Stimulated activated CD8-positive, alpha-beta memory T cell treated with anti-CD3 and anti-CD28 coated beads, Interleukin-12 subunit alpha, Interleukin-12 subunit beta, amount 100 ng/mL, for 24 hours (primary cell): Measurements from ENCODE around the gene WDR86.

ENCODE experiments used
- DNase-seq: peaks from one replicate; pipeline ENCODE4 v3.0.0-alpha.2; 2020; ENCODE audit errors: extremely low read depth

WDR86 gene

GRCh38 chr7:151406886-151407583, 2.8 kb downstream of the WDR86 start:
- no peak for DNase-seq

- no peak for DNase-seq
Measured at GRCh38 chr7:151406051-151406875, 3.6 kb downstream of the WDR86 start.

DNA sequence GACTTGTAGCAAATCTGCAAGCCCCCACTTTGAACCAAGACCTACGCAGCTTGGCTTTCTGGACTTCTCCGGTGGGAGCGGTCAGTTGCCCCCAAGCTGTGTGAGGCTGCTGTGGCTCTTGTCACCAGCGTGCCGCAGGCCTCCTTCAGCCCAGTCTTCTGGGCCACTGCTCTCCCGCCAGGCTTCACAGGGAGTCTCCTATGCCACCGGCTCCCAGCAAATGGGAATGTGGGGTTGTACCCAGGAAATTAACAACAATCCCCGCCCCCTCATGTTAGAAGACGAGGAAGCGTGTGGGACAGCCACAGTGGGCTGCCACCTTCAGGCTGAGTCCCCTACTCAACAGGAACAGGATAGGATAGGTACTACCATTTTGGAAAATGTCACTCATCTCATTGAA, 4.2 kb downstream of the WDR86 start:
- DNase-seq, result no peak

DNA sequence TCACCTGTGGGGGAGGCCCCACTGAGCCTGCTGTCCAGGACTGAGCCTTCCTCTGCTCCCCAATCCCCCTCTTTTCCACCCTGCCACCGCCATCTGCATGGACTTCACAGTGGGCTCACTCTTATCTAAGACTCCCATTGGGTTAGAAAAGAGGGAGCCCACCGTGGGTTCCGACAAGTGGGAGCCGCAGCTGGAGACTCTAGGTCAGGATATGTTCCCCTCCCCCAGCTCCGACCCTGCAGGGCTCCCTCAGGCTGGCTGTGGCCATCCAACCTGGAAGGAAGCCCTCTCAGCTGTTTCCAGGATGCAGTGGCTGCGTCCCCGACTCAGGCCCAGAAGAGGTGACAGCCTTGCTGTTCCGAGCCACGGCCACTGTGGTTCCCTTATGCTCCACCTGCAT, 4.8 kb downstream of the WDR86 start:
- DNase-seq, result no peak

- no peak for DNase-seq
Measured at GRCh38 chr7:151404216-151405011, 5.4 kb downstream of the WDR86 start.

DNA sequence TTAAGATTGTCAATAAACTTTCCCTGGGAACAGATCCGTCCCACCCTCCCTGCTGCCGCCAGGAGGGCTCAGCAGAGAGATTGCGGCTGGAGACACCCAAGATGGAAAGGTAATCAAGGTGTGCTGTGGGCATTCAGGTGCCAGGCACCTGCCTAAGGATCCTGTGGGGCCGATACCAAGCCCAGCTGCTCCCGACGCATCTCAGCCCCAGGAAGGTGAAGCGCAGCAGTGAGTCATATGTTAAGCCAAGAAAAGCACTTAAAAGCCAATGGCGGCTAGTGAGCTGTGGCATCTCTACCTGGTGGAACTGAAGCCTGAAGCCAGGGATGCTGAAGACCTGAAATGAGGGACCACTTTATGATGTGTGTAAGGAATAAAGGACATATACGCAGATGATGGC, 6.1 kb downstream of the WDR86 start:
- DNase-seq, result no peak

DNA sequence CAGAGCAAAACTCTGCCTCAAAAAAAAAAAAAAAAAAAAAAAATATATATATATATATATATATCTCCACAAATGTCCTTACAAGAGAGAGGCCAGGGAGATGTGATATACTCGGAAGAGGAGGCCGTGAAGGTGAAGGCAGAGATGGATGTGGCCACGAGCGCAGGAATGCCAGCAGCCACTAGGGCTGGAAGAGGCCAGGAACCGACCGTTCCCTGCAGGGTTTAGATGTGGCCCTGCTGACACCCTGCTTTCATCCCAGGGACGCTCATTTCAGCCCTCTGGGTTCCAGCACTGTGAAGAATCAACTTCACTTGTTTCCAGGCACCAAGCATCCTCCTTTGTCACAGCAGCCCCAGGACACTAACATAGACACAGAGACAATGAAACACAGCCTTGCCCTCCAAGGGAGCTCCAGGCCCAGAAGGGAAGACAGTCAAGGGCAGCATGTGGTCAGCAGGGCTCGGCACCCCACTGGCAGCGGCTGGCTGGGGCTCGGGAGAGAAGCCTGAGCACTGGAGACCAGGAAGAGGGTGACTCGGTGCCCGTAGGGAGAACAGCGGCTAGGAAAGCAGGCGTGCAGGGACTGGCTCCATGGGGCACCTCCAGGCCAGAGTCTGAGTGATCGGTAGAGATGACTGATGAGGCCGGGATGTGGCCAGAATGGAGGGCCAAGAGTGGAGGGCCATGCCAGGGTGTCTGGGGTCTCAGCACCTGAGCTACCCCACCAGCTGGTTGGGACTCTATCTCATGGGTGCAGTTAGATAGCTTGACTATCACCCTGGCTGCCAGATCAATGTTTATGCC, 7.6 kb downstream of the WDR86 start:
- no peak for DNase-seq

DNA sequence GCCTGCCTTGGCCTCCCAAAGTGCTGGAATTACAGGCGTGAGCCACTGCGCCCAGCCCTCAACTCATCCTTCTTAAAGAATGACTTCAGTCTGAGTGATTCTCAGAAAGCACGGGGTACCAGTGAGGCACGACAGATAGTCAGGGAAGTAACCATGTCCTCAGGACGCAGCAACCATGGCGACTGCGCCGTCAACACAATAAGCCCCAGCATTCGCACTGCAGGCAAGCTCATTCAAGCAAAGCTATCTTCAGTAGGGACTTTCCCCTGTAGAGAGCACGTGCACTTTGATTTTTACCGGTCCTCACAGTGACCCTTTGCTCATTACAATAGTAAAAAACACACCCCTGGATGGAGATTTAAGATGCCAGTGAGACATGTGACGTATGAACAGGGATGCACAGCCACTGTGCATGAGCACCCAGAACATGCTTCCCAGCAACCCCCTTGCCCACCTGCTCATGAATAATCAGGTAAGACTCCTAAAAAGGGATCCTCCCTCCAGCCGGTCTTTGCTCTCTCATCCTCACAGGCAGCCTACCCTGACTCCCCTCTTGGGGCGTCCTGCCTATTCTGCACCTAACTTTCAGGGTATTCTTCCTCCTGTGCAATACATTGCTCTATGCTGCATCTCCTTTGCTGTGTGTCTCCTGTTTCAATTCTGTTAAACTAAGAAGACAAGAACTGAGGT, 9.1 kb downstream of the WDR86 start:
- no peak for DNase-seq

DNA sequence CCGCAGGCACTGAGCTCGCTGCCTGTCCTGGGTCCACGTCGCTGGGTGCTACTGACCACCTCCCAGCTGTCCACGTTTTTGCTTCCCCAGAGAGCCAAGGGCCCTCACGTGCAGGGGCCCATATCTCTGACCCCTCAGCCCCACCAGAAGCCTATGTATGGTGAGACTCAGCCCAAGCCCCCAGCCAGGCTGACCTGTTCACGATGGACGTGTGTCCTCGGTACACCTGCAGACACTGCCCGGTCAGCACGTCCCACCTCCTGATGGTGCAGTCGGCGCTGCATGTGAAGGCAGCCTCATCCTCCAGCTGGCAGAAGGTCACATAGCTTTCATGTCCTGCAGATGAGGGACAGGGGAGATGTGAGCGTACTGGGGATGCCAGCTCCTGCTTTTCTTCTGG, 9.9 kb downstream of the WDR86 start:
- DNase-seq, result no peak

DNA sequence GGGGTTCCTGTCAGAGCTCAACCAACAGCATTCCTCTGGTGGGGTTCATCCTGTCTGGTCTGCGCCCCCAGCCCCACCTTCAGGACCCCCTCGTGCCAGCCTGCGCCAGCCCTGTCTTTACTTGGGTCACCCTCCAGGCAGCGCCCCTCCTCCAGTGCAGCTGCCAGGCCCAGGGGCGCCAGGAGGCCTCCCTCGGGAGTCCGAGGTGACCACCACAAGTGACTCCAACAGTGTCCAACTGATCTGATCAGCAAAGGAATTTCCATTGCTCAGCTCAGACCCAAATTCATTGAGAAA, 10.6 kb downstream of the WDR86 start:
- no peak for DNase-seq

- no peak for DNase-seq
Measured at GRCh38 chr7:151398446-151399304, 11.2 kb downstream of the WDR86 start.

DNA sequence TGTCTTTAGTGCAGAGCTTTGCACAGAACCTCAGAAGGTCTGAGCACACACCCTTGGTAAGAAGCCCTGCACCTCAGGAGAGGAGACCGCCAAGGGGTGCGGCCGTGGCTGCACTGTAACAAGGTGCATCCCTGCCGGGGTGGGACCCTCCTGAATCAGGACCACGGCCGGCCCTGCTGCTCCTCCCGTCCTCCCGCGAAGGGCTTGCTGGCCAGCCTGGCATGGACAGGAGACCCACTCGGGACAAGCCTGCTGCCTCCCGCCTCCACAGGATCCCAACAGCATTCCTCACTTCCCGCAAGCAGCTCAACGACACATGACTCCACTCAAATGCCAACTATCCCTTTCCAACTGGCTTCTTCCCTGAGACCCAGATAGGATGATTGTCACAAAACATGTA, 12.8 kb downstream of the WDR86 start:
- DNase-seq, result no peak

GRCh38 chr7:151396328-151396970, 13.4 kb downstream of the WDR86 start:
- no peak for DNase-seq

DNA sequence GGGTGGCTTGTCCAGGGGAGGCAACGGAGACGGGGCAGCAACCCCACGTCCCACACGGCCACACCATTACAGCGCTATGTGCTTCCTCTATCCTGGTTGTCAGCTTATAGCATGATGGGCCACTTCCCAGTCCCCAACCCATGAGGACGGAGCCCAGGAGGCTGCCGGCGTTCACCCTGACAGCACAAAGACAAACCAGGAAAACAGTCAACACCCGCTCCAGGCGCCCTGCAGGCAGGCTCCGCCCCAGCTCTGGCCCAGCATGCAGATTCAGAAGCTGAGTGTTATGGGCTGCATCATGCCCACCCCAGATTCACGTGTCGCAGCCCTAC, 14.8 kb downstream of the WDR86 start:
- DNase-seq, result no peak

DNA sequence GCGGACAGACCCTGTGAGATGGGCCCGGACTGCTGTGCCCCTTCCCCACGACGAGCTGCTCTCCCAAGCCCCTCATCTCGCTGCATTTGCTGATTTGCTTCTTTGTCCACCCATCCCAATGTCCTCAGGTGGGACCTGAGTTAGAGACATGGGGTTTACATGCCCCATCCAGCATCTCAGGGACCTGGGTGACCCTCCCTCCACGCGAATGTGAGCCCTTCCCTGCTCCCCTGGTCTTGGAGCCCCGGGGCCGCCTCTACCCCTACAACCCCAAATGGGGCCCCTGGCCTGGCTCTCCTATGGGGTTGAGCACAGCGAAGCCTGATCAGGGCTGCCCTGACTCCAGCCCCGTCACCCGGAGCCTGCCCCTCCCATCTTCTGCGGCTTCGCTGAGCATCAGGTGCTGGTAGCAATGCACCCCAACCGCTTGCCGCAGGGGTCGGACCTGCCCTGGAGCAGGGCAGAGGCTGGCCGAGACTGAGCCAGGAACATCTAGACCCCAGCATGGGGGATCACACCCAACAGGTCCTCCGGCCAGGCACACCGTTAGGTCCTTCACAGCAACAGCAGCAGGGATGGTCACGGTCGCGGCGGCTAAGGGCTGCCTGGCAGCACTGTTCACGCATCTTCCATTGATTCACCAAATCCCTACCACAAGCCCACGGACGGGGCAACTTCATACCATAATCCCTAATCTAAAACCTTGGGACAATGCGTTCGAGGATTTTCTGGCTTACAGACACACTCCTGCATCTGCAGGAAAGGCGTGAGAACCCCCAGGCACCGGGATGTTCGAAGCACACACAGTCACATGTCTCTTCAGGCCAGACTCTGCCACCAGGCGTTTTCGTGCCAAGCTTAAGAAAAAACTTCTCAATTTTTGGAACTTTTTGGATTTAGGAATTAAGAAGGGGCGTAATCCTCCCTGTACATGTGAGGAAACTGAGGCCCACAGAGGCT, 15.5 kb downstream of the WDR86 start:
- no peak for DNase-seq

GRCh38 chr7:151393031-151393977, 16.5 kb downstream of the WDR86 start:
- no peak for DNase-seq

- no peak for DNase-seq
Measured at GRCh38 chr7:151392426-151392825, 17.4 kb downstream of the WDR86 start.

DNA sequence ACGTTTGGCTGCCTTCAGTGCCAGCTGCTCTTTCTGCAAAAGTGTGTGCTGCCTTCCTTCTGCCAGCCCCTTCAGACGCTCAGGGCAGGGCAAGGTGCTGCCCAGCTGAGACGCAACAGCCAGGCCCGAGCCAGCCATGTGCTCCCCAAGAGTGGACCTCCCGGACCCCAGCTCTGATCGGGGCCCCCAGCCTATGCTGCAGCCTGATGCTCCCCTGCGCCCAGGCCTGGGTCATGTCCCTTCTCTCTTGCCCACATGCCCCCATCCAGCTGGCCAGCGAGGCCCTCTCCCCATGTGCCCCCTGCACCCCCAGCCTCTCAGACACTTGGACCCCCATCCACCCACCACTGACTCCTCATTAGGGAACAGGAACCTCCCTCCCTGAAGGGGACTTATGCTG, 17.8 kb downstream of the WDR86 start:
- DNase-seq, result no peak
